ENCODE data around the gene SIGMAR1. TPM values are rescaled to one million over a fixed set of nuclear protein-coding genes. Genes with fewer than 3 reads are reported as not detected.

SIGMAR1 gene
- total RNA-seq, 1 experiment from 2014 or later: 78.2 TPM

GRCh38 chr9:34588671-34589635, 48.6 kb downstream of the SIGMAR1 start:
- H3K79me2 ChIP-seq (ENCODE audit: low read length): no peaks in the 10 kb centered on the region
- H2AFZ ChIP-seq (ENCODE audit: low read length): no peak overlapping the region
- no peak for DNase-seq
- no peaks in the 10 kb centered on the region for H3K9me2 ChIP-seq (replicated peaks; ENCODE audit: insufficient read depth, low read length)
- peaks cover 4% of the 10 kb centered on the region; the same call in 1 of the 2 replicates for H4K20me1 ChIP-seq (ENCODE audit: insufficient read depth, low read depth, low read length)
- no peaks in the 10 kb centered on the region for H3K27me3 ChIP-seq (ENCODE audit: low read length)
- no peak overlapping the region for H3K4me3 ChIP-seq (ENCODE audit: low read length)
- no peaks in the 10 kb centered on the region for H3K4me1 ChIP-seq (ENCODE audit: low read length)
- no peak overlapping the region for H3K4me2 ChIP-seq (ENCODE audit: low read depth, low read length, poor library complexity, severe bottlenecking)
- no peaks in the 10 kb centered on the region for H3K9me3 ChIP-seq (ENCODE audit: low read length)
- H3K9ac ChIP-seq (ENCODE audit: low read length): no peak overlapping the region
- H3K27ac ChIP-seq (ENCODE audit: low read length): no peak overlapping the region
- H3K36me3 ChIP-seq (ENCODE audit: insufficient read depth, low read length): no peaks in the 10 kb centered on the region

DNA sequence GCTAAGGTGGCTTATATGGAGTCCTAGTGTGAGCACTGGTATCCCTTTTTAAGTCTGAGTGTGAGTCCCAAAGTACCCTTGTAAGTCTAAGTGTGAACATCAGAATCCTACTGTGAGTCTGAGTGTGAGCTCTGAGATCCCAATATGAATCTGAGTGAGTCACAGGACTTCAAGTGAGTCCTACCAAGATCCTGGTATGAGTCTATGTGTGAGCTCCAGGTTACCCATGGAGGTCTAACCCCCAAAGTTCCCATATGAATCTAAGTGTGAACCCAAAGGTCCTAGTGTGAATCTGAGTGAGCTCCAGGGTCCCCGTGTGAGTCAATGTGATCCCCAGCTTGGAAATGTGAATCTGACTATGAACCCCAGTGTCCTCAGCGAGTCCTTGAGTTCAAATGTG, 50.3 kb downstream of the SIGMAR1 start:
- H3K27me3 ChIP-seq (ENCODE audit: low read length): no peaks in the 10 kb centered on the region

GRCh38 chr9:34585946-34586669, 51.5 kb downstream of the SIGMAR1 start:
- Histone ChIP-seq H3K4me1 (ENCODE audit: low read length) (no peaks in the 10 kb centered on the region), H4K20me1 (ENCODE audit: insufficient read depth, low read depth, low read length) (no peaks in the 10 kb centered on the region; the same call in 1 of the 2 replicates), H3K9me3 (ENCODE audit: low read length) (no peaks in the 10 kb centered on the region), H3K27me3 (ENCODE audit: low read length) (no peaks in the 10 kb centered on the region), H3K9ac (ENCODE audit: low read length) (no peak overlapping the region), H3K4me3 (ENCODE audit: low read length) (no peak overlapping the region), H2AFZ (ENCODE audit: low read length) (no peak overlapping the region), H3K4me2 (ENCODE audit: low read depth, low read length, poor library complexity, severe bottlenecking) (no peak overlapping the region), H3K9me2 (replicated peaks; ENCODE audit: insufficient read depth, low read length) (no peaks in the 10 kb centered on the region), H3K36me3 (ENCODE audit: insufficient read depth, low read length) (no peaks in the 10 kb centered on the region), H3K27ac (ENCODE audit: low read length) (no peak overlapping the region), H3K79me2 (ENCODE audit: low read length) (no peaks in the 10 kb centered on the region)
- no peak for DNase-seq

More for the DNA sequence above, 50.3 kb downstream of the SIGMAR1 start:
- Histone ChIP-seq H3K4me1 (ENCODE audit: low read length) (no peaks in the 10 kb centered on the region), H4K20me1 (ENCODE audit: insufficient read depth, low read depth, low read length) (peaks cover 4% of the 10 kb centered on the region; the same call in 1 of the 2 replicates), H3K4me2 (ENCODE audit: low read depth, low read length, poor library complexity, severe bottlenecking) (no peak overlapping the region), H3K79me2 (ENCODE audit: low read length) (no peaks in the 10 kb centered on the region), H3K9me2 (replicated peaks; ENCODE audit: insufficient read depth, low read length) (no peaks in the 10 kb centered on the region), H3K36me3 (ENCODE audit: insufficient read depth, low read length) (no peaks in the 10 kb centered on the region), H3K9me3 (ENCODE audit: low read length) (no peaks in the 10 kb centered on the region), H3K9ac (ENCODE audit: low read length) (no peak overlapping the region), H2AFZ (ENCODE audit: low read length) (no peak overlapping the region), H3K27ac (ENCODE audit: low read length) (no peak overlapping the region), H3K4me3 (ENCODE audit: low read length) (no peak overlapping the region)
- no peak for DNase-seq

GRCh38 chr9:34584970-34585369, 52.6 kb downstream of the SIGMAR1 start:
- Histone ChIP-seq H3K9me2 (replicated peaks; ENCODE audit: insufficient read depth, low read length) (no peaks in the 10 kb centered on the region), H3K4me2 (ENCODE audit: low read depth, low read length, poor library complexity, severe bottlenecking) (no peak overlapping the region), H3K79me2 (ENCODE audit: low read length) (no peaks in the 10 kb centered on the region), H3K9ac (ENCODE audit: low read length) (no peak overlapping the region), H3K9me3 (ENCODE audit: low read length) (no peaks in the 10 kb centered on the region), H3K36me3 (ENCODE audit: insufficient read depth, low read length) (no peaks in the 10 kb centered on the region), H3K27me3 (ENCODE audit: low read length) (no peaks in the 10 kb centered on the region), H2AFZ (ENCODE audit: low read length) (no peak overlapping the region), H3K4me3 (ENCODE audit: low read length) (no peak overlapping the region), H3K27ac (ENCODE audit: low read length) (no peak overlapping the region), H3K4me1 (ENCODE audit: low read length) (no peaks in the 10 kb centered on the region), H4K20me1 (ENCODE audit: insufficient read depth, low read depth, low read length) (no peaks in the 10 kb centered on the region; the same call in 1 of the 2 replicates)
- no peak for DNase-seq

Small RNA genes lying within 50 kb of the gene (small RNA-seq; reads per million reads assigned to genes)
- not detected for gene CCL27

Other genes starting within 250 kb of the SIGMAR1 start
- 3.7 and 4.5 TPM in 2 replicates for gene FAM219A, start 179.2 kb downstream of the SIGMAR1 start, total RNA-seq (2014; rRNA removed; shearing (Covaris generic); ENCODE audit: low replicate concordance)
- 1.6 and 3.4 TPM in 2 replicates for gene DNAI1, start 179.0 kb downstream of the SIGMAR1 start, total RNA-seq (2014; rRNA removed; shearing (Covaris generic); ENCODE audit: low replicate concordance)
- gene ENHO, start 114.8 kb downstream of the SIGMAR1 start, total RNA-seq (2014; rRNA removed; shearing (Covaris generic); ENCODE audit: low replicate concordance): 14.1 and 16.0 TPM in 2 replicates
- gene CNTFR, start 48.1 kb downstream of the SIGMAR1 start, total RNA-seq (2014; rRNA removed; shearing (Covaris generic); ENCODE audit: low replicate concordance): not detected in 2 replicates
- gene RPP25L, start 25.7 kb downstream of the SIGMAR1 start, total RNA-seq (2014; rRNA removed; shearing (Covaris generic); ENCODE audit: low replicate concordance): 40.3 and 62.0 TPM in 2 replicates
- 75.9 and 98.9 TPM in 2 replicates for gene DCTN3, start 17.3 kb downstream of the SIGMAR1 start, total RNA-seq (2014; rRNA removed; shearing (Covaris generic); ENCODE audit: low replicate concordance)
- 0.48 TPM in 1 of 2 replicates, not detected in the other for gene ARID3C, start 8.7 kb downstream of the SIGMAR1 start, total RNA-seq (2014; rRNA removed; shearing (Covaris generic); ENCODE audit: low replicate concordance)
- 45.4 and 66.2 TPM in 2 replicates for gene GALT, start 8.9 kb upstream of the SIGMAR1 start, total RNA-seq (2014; rRNA removed; shearing (Covaris generic); ENCODE audit: low replicate concordance)
- 9.4 and 15.1 TPM in 2 replicates for gene IL11RA, start 14.4 kb upstream of the SIGMAR1 start, total RNA-seq (2014; rRNA removed; shearing (Covaris generic); ENCODE audit: low replicate concordance)
- gene CCL27, start 24.9 kb upstream of the SIGMAR1 start, total RNA-seq (2014; rRNA removed; shearing (Covaris generic); ENCODE audit: low replicate concordance): 0.36 TPM in 1 of 2 replicates, not detected in the other
- gene CCL19, start 53.5 kb upstream of the SIGMAR1 start, total RNA-seq (2014; rRNA removed; shearing (Covaris generic); ENCODE audit: low replicate concordance): not detected in 2 replicates
- not detected in 2 replicates for gene CCL21, start 72.3 kb upstream of the SIGMAR1 start, total RNA-seq (2014; rRNA removed; shearing (Covaris generic); ENCODE audit: low replicate concordance)

Data from Karpas-422 (cell line).